GM23338 (cell line): ENCODE results near the gene IGIP. TPM values are rescaled to one million over a fixed set of nuclear protein-coding genes. Genes with fewer than 3 reads are reported as not detected.

Source experiments
- ATAC-seq: fragments of 200-7000 bp; cut with Tn5 transposase; 3 replicates; pipeline ENCODE4 v1.9.1; 2020
- DNase-seq: peaks from one replicate; pipeline ENCODE4 v3.0.0-alpha.2; 2015; ENCODE audit warnings: low spot score
- H2AFZ ChIP-seq: fragments of 200-600 bp; sonication (generic); 2 replicates; pipeline ENCODE4 v1.8.0; 2016; ENCODE audit warnings: antibody characterized with exemption, mild to moderate bottlenecking, moderate library complexity
- H3F3A ChIP-seq: fragments of 200-600 bp; sonication (generic); replicated peaks from 2 replicates; pipeline ENCODE4 v1.8.0; 2017; ENCODE audit warnings: antibody characterized with exemption, mixed run types, low read depth
- H3K27ac ChIP-seq: fragments of 200-600 bp; sonication (generic); 2 replicates; pipeline ENCODE4 v1.6.1; 2016; ENCODE audit warnings: low read depth
- H3K27me3 ChIP-seq: fragments of 200-600 bp; sonication (generic); 2 replicates; pipeline ENCODE4 v1.8.0; 2016; ENCODE audit warnings: mild to moderate bottlenecking, mixed run types, moderate library complexity; ENCODE audit not compliant: insufficient read depth
- H3K36me3 ChIP-seq: fragments of 200-600 bp; sonication (generic); 2 replicates; pipeline ENCODE4 v1.8.0; 2016; ENCODE audit warnings: mild to moderate bottlenecking; ENCODE audit not compliant: insufficient read depth
- H3K4me1 ChIP-seq: fragments of 200-600 bp; sonication (generic); 2 replicates; pipeline ENCODE4 v1.8.0; 2016; ENCODE audit warnings: mild to moderate bottlenecking, moderate library complexity; ENCODE audit not compliant: insufficient read depth
- H3K4me2 ChIP-seq: fragments of 200-600 bp; sonication (generic); 2 replicates; pipeline ENCODE4 v1.7.1; 2017; ENCODE audit warnings: mixed run types
- H3K4me3 ChIP-seq: fragments of 200-600 bp; sonication (generic); 2 replicates; pipeline ENCODE4 v1.6.1; 2016; ENCODE audit warnings: mixed run types
- H3K79me2 ChIP-seq: fragments of 200-600 bp; sonication (generic); replicated peaks from 2 replicates; pipeline ENCODE4 v1.8.0; 2017; ENCODE audit warnings: mild to moderate bottlenecking; ENCODE audit not compliant: insufficient read depth
- H3K9me2 ChIP-seq: fragments of 200-600 bp; sonication (generic); 2 replicates; pipeline ENCODE4 v1.8.0; 2017; ENCODE audit not compliant: insufficient read depth
- H4K20me1 ChIP-seq: fragments of 200-600 bp; sonication (generic); replicated peaks from 2 replicates; pipeline ENCODE4 v1.8.0; 2017; ENCODE audit warnings: mild to moderate bottlenecking; ENCODE audit not compliant: insufficient read depth
- H3K27ac Mint-ChIP-seq: 2 replicates; pipeline ENCODE4 v1.8.0; 2020; ENCODE audit warnings: inconsistent platforms, mild to moderate bottlenecking, moderate library complexity, mixed read lengths
- H3K27me3 Mint-ChIP-seq: 3 replicates; pipeline ENCODE4 v1.8.0; 2022; ENCODE audit warnings: low read depth, mild to moderate bottlenecking, moderate library complexity, mixed read lengths, inconsistent platforms; ENCODE audit not compliant: insufficient read depth, poor library complexity
- H3K36me3 Mint-ChIP-seq: 3 replicates; pipeline ENCODE4 v1.8.0; 2021; ENCODE audit warnings: low read depth, mild to moderate bottlenecking, inconsistent platforms, moderate library complexity, mixed read lengths
- H3K4me1 Mint-ChIP-seq: 3 replicates; pipeline ENCODE4 v1.8.0; 2020; ENCODE audit warnings: mild to moderate bottlenecking, inconsistent platforms, mixed read lengths
- H3K4me3 Mint-ChIP-seq: 3 replicates; pipeline ENCODE4 v1.8.0; 2021; ENCODE audit warnings: moderate library complexity, mild to moderate bottlenecking, inconsistent platforms, mixed read lengths
- H3K9me3 Mint-ChIP-seq: 3 replicates; pipeline ENCODE4 v1.8.0; 2020; ENCODE audit warnings: moderate library complexity, mild to moderate bottlenecking, inconsistent platforms, mixed read lengths
- JUNB ChIP-seq: IDR thresholded peaks from one replicate; pipeline ENCODE4 v1.6.1; 2016; ENCODE audit warnings: antibody characterized with exemption; ENCODE audit not compliant: unreplicated experiment
- NANOG ChIP-seq: IDR thresholded peaks from 2 replicates; pipeline ENCODE4 v1.6.1; 2016; ENCODE audit warnings: antibody characterized with exemption, borderline replicate concordance
- REST ChIP-seq: IDR thresholded peaks from one replicate; pipeline ENCODE4 v1.6.1; 2018; ENCODE audit warnings: antibody characterized with exemption; ENCODE audit not compliant: unreplicated experiment
- ZNF462 ChIP-seq: fragments of 250-450 bp; sonication (Bioruptor Pico); IDR thresholded peaks from 2 replicates; pipeline ENCODE4 v1.5.0; 2020; ENCODE audit warnings: mild to moderate bottlenecking, moderate library complexity
- polyA plus RNA-seq: library from polyadenylated mRNA; unstranded; fragments of >200 nt; fragmentation: Nextera tagmentation; extraction: Ambion mirVana; gene quantifications from 2 replicates; pipeline ENCODE4 v1.2.1, GENCODE V29; 2016
- total RNA-seq: library from RNA; depleted of rRNA; stranded (reverse); fragments of >200 nt; shearing (Covaris generic); gene quantifications from 2 replicates; pipeline ENCODE4 v1.2.3, GENCODE V29; 2014
- TF ChIP-seq, protein P1 (sequence below): IDR thresholded peaks from 2 replicates; pipeline ENCODE4 v1.6.1; 2016; ENCODE audit warnings: antibody characterized with exemption

The IGIP gene
- total and polyA plus RNA-seq, 2 experiments from 2014 or later, result 0.21 to 0.38 TPM

GRCh38 chr5:140140435-140140834 lies 14.7 kb downstream of the IGIP start:
- Mint-ChIP-seq H3K4me1 (peaks cover 4% of the 10 kb centered on the region; the same call in 2 of the 3 replicates), H3K36me3 (no peaks in the 10 kb centered on the region), H3K27ac (no peak overlapping the region), H3K27me3 (peaks cover 12% of the 10 kb centered on the region), H3K9me3 (no peaks in the 10 kb centered on the region), H3K4me3 (no peak overlapping the region)
- no peak for DNase-seq
- no peaks in the 10 kb centered on the region for H3F3A ChIP-seq
- no peak overlapping the region for H3K4me3 ChIP-seq
- no peaks in the 10 kb centered on the region for H3K9me2 ChIP-seq
- no peak overlapping the region for H2AFZ ChIP-seq
- no peak for ATAC-seq
- H3K4me1 ChIP-seq, result no peaks in the 10 kb centered on the region; the same call in 1 of the 2 replicates
- H3K4me2 ChIP-seq, result no peak overlapping the region
- H3K27me3 ChIP-seq, result peaks cover 11% of the 10 kb centered on the region
- H3K36me3 ChIP-seq, result no peaks in the 10 kb centered on the region
- H3K79me2 ChIP-seq, result no peaks in the 10 kb centered on the region
- no peak for TF ChIP-seq REST
- TF ChIP-seq JUNB, result no peak
- no peak overlapping the region for H3K27ac ChIP-seq
- H4K20me1 ChIP-seq, result 0 out of 2 replicates have a peak, but pooled peaks cover 3% of the 10 kb centered on the region

- Histone ChIP-seq H3K4me3 (no peak overlapping the region), H4K20me1 (0 out of 2 replicates have a peak, but pooled peaks cover 3% of the 10 kb centered on the region), H3K4me2 (no peak overlapping the region), H3K4me1 (no peaks in the 10 kb centered on the region; the same call in 1 of the 2 replicates), H3K27ac (no peak overlapping the region), H3F3A (no peaks in the 10 kb centered on the region), H2AFZ (no peak overlapping the region), H3K27me3 (peaks cover 19% of the 10 kb centered on the region), H3K36me3 (no peaks in the 10 kb centered on the region), H3K9me2 (no peaks in the 10 kb centered on the region), H3K79me2 (no peaks in the 10 kb centered on the region)
- Mint-ChIP-seq H3K9me3 (no peaks in the 10 kb centered on the region), H3K27me3 (peaks cover 19% of the 10 kb centered on the region), H3K4me1 (peaks cover 5% of the 10 kb centered on the region; the same call in 2 of the 3 replicates), H3K4me3 (no peak overlapping the region), H3K36me3 (no peaks in the 10 kb centered on the region), H3K27ac (no peak overlapping the region)
- ATAC-seq, result no peak
- TF ChIP-seq, protein P1, sequence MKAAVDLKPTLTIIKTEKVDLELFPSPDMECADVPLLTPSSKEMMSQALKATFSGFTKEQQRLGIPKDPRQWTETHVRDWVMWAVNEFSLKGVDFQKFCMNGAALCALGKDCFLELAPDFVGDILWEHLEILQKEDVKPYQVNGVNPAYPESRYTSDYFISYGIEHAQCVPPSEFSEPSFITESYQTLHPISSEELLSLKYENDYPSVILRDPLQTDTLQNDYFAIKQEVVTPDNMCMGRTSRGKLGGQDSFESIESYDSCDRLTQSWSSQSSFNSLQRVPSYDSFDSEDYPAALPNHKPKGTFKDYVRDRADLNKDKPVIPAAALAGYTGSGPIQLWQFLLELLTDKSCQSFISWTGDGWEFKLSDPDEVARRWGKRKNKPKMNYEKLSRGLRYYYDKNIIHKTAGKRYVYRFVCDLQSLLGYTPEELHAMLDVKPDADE, result no peak
- TF ChIP-seq ZNF462 (CRISPR knock-in tag) (no peak), NANOG (no peak)
- no peak for DNase-seq
Observed at GRCh38 chr5:140141241-140141640, 15.5 kb downstream of the IGIP start.
